Stimulated activated CD4-positive, alpha-beta T cell treated with anti-CD3 and anti-CD28 coated beads, Interleukin-2, amount 100 ng/mL, for 4 hours (primary cell): ENCODE measurements around the gene NECTIN1.

ENCODE experiments used
- DNase-seq: peaks from one replicate; pipeline ENCODE4 v3.0.0-alpha.2; 2020; ENCODE audit warnings: low read depth

Gene NECTIN1

DNA sequence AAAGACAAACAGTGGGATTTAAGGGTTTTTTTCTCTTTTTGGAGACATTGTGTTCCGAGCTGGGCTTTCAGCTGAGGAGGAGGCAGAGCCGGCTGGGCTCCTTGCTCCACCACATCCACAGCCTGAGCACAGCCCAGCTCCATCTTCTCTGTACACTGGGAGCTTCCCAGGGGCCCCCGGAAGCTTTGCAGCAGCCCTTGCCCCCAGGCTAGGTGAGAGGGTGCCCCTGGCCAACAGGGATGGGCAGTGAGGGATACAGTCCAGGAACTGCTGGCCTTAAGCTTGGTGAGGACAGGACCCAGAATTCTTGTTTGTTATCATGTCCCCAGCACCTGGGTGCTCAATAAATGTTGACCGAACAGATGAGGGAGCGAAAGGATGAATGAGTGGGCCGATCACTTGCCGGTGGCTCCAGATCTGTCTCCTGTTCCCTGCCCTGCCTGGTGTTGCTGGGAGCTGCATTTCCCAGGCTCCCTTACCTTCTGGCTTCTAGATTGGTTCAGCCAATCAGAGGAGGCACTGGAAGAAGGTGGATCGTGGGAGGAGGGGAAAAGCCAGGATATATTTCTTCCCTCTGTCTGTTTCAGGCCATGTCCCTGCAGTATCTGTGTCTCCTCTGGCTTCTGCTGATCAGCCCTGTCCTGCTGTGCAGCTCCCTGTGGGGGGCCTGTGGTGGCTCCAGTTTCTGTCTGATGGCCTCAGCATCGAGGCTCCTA is 26.5 kb upstream of the NECTIN1 start:
- DNase-seq: no peak

GRCh38 chr11:119754656-119755355 is 25.8 kb upstream of the NECTIN1 start:
- no peak for DNase-seq

- no peak for DNase-seq
These were observed 25.2 kb upstream of the NECTIN1 start for GRCh38 chr11:119754199-119754598.

GRCh38 chr11:119752946-119753345 is 23.9 kb upstream of the NECTIN1 start:
- no peak for DNase-seq

GRCh38 chr11:119752345-119752871 is 23.4 kb upstream of the NECTIN1 start:
- no peak for DNase-seq

GRCh38 chr11:119750056-119750455 is 21.1 kb upstream of the NECTIN1 start:
- no peak for DNase-seq

GRCh38 chr11:119749006-119749565 is 20.1 kb upstream of the NECTIN1 start:
- no peak for DNase-seq

GRCh38 chr11:119747868-119748660 is 19.1 kb upstream of the NECTIN1 start:
- no peak for DNase-seq

DNA sequence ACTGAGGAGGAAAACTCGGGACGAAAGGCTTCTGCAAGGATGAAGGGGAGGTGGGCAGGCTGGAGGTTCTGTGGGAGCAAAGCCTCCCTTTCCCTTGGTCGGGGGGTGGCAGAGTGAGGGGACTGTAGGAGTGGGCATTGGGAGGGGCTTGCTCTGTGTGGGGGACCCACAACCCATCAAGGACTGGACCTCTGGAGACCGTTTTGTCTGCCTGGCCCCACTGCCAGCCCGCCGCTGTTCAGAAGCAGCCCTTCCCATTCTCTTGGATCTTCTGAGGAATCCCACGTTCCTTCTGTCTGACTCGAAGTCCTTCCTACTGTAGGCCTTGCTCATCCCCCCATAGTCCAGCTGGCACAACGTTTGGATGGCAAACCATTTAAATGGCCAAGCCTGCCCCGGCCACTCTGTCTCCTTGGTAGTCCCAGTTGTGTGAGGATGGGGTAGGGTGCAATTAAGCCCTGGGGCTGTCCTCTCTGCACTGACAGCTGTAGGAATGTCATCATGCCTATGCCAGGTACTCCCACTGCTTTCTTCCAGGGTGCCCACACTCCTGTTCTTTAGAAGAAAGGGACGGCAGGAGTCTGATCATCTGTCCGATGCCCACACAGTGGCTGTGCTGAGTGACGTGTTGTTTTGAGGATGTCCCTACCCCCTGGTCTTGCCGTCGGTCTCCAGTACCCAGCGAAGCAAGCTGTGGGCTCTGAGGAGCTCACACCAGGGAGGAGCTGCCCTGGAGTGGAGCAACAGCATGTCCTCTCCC is 17.0 kb upstream of the NECTIN1 start:
- DNase-seq: no peak

- DNase-seq: no peak
These were observed 16.1 kb upstream of the NECTIN1 start for GRCh38 chr11:119745112-119745511.

GRCh38 chr11:119744577-119744976 is 15.6 kb upstream of the NECTIN1 start:
- DNase-seq: no peak

DNA sequence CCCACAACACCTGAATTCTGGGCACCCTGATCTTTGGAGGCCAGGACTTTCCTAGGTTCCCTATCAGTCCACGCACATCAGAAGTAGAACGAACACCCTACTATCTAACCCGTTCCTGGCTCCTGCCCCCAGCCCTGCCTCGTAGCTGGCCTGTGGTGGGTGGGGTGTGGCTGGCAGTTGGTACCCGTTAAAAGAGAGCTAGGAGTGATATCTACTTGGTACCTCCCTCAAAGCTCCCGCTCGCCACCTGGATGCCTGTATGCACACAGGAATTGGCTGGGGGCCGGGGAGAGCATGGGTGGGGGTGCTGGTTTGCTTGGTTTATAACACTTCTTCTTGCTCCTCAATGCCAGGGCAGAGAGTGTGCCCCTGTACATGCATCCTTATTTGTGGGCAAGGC is 14.0 kb upstream of the NECTIN1 start:
- no peak for DNase-seq

- DNase-seq: no peak
These were observed 13.4 kb upstream of the NECTIN1 start for GRCh38 chr11:119742263-119742861.

- no peak for DNase-seq
These were observed 12.6 kb upstream of the NECTIN1 start for GRCh38 chr11:119741369-119742262.

DNA sequence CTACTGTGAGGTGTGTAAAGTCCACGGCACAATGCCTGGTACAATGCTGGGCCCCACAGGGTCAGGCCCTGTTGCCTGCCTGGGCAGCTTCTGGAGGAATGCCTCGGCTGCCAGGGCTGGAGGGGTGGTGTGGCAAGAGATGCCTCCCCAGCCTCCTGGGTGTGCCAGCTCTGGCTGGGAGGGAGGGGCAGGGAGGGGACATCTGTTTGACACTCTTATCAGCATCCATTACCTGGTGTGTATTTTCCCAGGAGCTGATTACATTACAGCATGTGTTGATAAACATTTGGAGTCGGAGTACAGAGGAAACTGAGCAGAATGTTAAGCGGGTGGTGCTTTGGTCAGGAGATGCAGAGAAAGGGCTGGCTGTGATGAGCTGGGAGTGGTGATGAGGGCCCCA is 11.0 kb upstream of the NECTIN1 start:
- no peak for DNase-seq

DNA sequence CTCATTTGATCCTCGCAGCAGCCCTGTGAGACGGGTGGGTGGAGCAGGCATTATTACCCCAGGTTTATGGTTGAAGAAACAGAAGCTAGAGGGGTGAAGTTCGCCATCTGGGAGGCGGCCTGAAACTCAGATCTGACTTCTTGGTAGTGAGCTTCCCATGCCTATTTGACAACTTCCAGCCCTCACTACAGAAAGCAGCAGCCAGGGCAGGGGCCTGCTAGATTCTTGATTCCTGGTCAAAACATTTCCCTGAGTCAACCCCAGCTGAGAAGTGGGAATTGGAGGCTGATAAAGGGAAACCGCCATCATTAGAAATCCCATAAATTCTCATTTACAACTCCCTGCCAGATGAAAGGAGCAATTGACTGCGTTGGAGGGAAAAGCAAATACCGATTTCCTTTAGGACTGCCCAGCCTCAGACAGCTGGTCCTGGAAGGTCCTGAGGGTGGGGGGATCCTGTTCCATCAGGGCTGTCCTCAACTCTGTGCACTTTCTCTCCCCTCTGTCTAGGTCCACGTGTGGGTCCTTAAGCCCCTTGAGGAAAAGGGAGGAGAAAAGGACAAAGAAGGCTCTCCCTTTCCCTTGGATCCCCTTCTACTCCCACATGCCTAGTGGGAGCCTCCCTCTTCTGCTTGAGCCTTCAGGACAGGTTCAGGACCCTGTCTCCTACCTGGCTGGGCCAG is 10.2 kb upstream of the NECTIN1 start:
- no peak for DNase-seq

DNA sequence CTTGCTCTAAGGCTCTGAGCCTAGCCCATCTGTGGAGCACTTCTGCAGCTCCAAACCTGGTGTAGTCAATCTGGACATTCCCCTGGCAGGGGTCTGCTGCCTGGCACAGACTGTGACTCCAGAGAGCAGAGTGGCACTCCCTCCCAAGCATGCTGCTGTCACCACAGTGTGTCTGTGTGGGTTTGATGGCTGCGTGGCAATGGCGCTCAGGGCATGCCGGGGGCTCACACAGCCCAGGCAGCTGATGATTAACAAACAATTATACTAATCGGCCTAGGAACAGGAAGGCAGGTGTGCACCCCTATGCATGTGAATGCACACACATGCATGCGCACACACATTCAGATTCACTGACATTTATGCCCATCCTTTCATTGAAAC is 9.0 kb upstream of the NECTIN1 start:
- no peak for DNase-seq

DNA sequence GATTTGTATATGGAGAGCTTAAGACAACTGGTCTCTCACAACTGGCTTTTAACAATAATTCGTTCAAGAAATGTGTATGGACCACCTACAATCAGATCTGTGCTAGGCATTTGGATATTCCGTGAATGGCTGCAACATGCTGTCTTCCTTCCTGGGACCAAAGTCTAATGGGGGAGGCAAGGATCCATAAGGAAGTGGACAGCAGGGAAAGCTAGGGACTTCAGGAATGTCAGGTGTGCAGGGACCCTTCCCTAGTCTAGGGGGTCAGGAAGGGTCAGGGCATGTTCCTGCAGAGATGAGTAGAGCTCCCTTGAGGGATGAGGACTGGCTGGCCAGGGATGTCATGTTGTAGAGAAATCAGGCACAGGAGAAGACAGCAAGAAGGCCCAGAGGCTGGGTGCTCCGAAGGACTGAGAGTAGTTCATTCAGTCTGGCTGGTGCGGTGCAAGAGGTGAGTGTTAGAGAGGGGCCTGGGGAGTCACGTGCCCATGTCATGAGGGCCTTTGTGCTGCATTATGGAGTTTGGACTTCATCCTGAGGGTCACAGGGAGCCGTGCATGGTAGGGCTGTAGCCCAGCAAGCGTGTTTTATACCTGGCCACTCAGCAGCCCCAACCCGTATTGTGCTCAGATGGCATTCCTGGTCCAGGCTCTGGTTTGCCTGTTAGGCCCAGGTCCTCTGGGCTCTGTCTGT is 8.5 kb upstream of the NECTIN1 start:
- DNase-seq: no peak

GRCh38 chr11:119734788-119735187 is 5.8 kb upstream of the NECTIN1 start:
- no peak for DNase-seq
